ENCODE measurements around the gene SLC12A2.

The SLC12A2 gene

DNA sequence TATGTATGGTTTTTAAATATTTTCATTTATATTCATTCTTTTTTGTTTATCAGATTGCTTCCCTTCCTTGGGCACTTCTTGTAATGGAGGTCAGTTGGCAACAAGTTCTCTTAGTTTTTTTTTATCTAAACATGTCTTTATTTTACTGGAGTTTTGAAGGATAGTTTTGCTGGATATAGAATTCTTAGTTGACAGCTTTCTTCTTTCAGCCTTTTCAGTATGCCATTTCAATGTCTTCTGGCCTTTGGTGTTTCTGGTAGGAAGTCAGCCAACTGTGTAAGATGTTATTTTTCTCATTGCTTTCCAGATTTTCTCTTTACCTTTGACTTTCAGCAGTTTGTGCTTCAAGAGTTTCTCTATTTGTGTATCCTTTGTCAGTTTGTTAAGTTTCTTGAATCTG, 14.2 kb downstream of the SLC12A2 start:
- DNase-seq (ENCODE audit: low spot score): no peak

DNA sequence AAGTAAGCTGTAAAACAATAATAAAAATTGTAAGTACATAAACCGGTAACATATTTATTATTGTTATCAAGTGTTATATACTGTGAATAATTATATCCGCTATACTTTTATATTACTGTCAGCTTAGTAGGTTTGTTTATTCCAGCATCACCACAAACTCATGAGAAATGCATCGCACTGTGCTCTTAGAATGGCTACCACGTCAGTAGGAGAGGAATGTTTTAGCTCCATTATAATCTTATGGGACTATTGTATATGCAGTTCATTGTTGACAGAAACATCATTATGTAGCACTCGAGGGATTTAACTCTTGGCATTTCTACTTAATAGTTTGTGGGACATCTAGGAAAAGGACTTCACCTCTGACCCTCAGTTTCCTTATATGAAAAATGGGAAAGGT, 16.4 kb downstream of the SLC12A2 start:
- DNase-seq (ENCODE audit: low spot score): no peak

DNA sequence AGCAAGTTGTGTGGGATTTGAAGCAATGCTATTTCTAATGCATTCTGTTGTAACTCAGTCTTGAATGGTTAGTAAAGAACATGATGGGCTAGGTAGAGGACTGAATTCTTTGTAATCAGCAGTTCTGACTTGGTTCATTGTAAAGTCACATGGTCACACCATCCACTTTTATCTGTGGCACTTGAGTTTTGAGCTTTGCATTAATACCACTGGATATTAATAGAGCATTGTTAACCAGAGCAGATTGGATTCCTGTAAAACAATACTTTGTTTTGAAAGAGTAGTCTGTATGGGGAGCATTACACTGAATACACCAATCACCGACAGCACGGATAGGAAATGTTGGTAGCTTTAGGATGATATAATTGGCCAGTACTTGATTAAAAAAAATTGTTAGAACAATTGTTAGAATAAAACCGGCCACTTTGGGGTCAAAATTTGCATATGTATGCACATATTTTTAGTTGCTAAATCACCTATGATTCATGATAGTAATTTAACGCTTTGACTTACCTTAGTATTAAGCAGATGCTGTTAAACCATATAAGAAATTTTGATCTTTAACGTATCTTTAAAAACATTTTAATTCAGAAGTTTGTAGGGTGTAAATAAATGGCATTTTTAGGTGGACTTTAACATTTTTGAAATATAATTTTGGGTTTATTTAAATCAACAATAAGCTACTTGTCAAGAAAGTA, 17.4 kb downstream of the SLC12A2 start:
- DNase-seq (ENCODE audit: low spot score): no peak

DNA sequence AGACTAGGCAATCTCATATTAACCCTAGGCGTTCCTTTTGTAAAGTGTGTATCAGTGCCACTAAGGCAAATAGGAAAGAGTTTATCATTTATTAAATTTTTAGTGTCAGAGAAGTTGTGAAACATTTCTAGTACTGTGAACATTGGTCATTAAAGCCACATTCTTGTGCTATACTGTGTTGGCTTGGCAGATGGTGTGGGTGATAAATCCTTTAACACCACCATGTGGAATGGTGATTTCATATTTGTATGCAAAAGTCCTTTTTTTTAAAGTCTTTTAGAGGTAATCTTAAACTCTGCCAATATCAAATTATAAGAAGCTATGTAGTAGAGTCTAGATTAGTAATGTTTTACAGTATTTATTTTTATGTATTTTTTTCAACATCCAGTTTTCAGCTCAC, 18.1 kb downstream of the SLC12A2 start:
- DNase-seq (ENCODE audit: low spot score): no peak

DNA sequence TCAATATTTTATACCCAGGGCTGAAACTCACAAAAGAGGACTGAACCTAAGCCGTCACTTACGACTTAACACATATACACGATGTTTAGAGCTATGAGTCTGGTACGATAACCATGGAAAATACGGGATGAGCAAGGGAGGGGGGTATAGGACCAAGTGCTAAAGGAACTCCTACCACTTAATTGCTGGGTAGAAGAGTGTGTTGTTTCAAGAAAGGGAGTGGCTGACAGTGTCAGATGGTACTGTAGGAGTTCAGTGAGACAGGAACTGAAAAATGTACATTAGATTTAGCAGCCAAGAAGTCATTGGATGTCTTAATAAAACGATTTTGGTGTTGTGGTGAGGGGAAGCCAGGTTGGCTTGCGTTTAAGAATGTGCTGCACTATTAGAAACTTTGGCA, 21.6 kb downstream of the SLC12A2 start:
- DNase-seq (ENCODE audit: low spot score): no peak

DNA sequence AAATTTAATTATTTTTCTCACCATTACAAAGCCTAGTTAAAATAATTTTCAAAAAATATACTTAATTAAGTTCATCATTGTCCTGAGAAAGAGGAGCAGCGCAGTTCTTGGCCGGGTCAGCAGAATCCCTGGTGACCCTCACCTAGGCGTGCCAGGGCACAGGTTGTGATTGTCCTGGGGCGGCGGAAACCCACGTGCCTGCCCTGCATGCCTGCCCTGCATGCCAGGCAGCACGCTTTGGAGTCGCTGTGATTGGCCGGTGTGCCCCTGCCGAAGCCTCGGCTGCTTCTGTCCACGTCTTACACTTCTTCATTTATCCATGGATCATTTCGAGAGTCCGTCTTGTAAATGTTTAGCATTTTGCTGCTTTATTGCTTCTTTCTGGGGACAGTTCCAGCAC, 25.6 kb downstream of the SLC12A2 start:
- DNase-seq (ENCODE audit: low spot score): no peak

DNA sequence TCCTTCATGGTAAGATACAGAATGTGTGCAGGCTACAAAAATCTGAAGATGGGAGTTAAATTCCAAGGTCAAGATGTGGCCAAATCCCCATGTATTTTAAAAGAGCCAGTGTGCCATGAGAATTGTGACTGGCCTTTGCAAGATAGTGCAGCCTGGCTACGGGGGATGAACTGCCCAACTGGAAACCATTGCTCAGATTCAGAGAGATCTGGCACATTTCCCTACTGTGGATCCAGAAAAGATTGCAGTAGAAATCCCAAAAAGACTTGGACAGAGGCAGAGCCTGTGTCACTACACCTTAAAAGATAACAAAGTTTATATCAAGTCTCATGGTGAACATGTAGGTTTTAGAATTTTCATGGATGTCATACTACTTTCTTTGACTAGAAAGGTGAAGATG, 26.2 kb downstream of the SLC12A2 start:
- no peak for DNase-seq (ENCODE audit: low spot score)

DNA sequence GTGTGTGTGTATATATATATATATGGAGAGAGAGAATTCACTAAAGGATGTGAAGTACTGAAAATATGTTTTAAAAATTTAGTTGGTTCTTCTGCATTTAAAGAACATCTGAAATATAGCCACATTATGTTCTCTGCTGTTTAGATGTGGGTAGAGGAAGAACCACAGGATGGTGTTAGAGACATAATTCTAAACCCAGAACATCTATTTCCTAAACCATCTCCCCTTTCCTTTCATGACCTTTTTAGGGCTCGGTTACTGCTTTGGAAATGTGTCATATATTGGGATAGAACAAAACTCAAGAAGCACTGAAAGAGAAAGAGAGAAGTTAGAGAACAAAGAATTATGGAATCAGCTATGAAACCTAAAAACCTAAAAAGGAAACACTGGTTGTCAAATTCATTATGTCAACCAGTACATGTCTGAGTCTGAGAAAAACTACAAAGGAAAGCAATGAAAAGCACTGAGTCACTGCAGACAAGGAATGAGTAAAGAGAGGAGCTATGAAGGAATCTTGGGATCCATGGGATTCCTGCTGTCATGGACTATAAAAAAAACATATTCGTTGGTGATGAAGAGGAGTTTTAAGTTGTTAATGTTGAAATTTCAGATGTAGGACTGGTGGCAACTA, 28.4 kb downstream of the SLC12A2 start:
- no peak for DNase-seq (ENCODE audit: low spot score)

DNA sequence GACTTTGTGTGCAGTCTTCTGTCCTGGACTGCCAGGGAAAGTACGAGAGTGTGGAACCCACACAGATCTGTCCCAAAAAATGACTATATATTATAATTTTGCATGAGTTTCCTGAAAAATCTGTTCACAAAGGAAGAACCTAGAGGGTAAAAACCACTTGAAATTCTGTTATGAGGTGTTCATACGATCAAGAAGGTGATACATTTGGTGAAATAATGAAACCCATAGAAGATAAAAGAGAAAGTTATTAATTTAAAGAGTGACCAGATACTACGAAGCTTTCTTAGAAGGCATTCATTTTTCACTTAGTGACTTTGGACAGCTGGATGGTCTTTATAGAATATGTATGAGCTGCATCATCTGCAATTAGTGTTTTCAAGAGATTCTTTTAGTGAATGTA, 32.9 kb downstream of the SLC12A2 start:
- no peak for DNase-seq (ENCODE audit: low spot score)

DNA sequence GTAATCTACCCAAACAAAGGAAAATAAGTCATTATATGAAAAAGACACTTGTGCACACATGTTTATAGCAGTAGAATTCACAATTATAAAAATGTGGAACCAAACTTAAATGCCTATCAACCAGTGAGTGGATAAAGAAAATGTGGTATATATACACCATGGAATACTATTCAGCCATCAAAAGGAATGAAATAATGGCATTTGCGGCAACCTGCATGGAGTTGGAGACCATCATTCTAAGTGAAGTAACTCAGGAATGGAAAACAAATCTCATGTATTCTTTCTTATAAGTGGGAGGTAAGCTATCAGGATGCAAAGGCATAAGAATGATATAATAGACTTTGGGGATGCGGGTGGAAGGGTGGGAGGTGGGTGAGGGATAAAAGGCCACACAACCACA, 34.6 kb downstream of the SLC12A2 start:
- DNase-seq (ENCODE audit: low spot score): no peak

DNA sequence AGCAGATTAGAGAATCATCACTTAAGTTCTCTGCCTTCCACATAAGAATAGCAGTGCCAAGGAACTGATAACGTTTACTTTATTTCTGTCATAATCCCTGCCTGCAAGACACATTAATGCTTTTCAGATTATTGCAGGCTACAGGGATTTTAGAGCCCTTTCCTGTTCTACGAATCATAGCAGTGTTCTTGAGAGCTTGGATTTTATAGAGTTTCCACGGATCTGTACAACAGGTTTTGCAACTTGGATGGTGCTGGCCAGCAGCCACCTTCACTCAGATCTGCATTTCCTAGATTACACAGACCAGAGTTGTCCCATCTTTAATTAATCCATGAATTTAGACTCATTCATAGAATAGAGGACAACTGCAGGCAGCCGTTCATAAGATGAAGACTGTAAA, 38.1 kb downstream of the SLC12A2 start:
- no peak for DNase-seq (ENCODE audit: low spot score)

DNA sequence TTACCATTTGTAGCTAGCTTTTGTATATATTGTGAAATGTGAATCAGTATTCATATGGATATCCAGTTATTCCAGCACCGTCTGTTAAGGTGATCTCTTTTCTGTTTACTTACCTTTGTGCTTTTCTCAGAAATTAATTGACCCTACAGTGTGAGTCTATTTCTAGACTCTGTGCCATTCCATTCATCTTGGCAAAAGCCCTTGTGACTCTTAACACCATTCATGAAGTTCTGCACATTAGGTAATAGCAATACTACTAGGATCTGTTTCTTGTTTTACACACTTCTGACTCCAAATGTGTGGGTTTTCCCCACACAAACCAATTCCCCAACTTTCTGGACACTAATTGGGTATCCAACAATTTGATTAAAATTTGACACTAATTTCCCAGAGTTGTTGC, 40.4 kb downstream of the SLC12A2 start:
- DNase-seq (ENCODE audit: low spot score): no peak

DNA sequence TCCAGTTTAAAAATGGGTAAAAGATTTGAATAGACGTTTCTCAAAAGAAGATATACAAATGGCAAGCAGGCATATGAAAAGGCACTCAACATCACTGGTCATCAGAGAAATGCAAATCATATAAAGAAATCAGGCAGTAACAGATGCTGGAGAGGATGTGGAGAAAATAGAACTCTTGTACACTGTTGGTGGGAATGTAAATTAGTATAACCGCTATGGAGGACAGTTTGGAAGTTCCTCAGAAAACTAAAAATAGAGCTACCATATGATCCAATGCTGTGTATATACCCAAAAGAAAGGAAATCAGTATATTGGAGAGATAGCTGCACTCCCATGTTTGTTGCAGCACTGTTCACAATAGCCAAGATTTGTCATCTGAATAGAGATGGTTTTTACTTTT, 42.7 kb downstream of the SLC12A2 start:
- DNase-seq (ENCODE audit: low spot score): no peak

DNA sequence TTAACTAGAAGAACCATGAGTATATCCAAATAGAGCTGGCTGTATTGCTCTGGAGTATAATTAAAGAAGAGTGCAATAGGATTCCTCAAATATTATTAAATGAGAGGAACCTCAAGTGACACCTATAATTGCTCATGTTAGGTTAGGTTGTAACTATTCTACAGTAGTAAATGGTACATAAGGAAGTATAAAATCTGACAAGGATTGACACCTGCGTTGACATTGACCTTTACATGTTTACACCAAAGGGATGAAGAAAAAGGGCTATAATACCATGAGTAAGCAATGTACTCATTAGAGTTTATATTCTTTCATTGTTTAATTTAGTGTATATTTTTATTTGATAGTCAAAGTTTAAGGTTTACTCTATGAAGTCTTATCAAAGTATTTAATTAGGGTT, 48.9 kb downstream of the SLC12A2 start:
- no peak for DNase-seq (ENCODE audit: low spot score)

DNA sequence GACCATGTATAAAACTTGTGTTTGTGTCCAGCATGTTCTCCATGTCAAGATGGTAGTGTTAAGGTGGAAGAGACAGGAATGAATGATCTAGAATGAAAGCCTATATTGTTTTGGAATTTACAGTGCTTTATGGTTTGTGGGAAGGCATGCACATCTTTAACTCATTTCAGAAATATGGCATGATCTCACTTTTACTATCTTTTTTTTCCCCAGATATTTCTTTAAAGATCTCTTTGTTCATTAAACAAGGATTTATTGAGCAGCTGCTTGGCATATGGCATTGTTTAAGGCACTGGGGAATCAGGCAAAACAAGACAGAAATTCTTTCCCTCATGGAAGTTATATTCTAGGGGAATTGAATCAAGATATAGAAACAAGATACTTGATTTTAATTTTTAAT, 51.7 kb downstream of the SLC12A2 start:
- DNase-seq (ENCODE audit: low spot score): peak; percentile 25

DNA sequence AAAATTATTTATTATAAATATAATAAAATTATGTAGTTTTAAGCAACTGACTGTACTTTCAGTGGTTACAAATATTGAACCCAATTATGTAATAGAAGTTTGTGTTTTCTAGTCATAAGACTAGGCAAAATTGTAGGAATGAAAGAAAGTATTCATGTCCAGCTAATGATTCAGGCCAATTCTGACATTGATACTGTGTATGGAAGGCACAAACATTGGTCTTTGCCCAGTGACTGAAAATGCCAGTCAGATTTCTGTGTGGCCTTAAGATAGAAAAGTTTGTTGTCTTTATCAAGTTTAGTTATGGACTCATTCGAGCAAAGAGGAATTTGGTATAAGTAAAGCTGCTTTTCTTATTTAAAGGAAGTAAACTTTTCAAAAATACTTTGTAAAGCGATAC, 60.3 kb downstream of the SLC12A2 start:
- peak; percentile 24 for DNase-seq (ENCODE audit: low spot score)

DNA sequence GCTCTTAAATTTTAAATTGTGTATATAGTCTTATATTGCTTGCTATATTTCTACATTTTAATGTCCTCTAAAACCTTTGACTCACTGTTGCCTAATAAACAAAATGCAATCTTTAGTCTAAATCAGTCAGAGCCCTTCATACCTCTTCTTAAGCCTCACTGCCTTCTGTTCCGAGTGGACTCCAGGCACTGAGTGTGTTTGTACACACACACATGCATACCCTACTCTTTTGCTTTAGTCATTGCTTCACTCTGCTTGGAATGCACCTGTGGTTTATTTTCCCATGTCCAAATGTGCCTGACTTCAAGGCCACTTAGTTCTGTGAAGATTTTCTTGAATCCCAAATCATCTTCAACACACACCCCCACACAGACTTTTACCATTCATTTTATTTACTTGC, 60.9 kb downstream of the SLC12A2 start:
- DNase-seq (ENCODE audit: low spot score): no peak

DNA sequence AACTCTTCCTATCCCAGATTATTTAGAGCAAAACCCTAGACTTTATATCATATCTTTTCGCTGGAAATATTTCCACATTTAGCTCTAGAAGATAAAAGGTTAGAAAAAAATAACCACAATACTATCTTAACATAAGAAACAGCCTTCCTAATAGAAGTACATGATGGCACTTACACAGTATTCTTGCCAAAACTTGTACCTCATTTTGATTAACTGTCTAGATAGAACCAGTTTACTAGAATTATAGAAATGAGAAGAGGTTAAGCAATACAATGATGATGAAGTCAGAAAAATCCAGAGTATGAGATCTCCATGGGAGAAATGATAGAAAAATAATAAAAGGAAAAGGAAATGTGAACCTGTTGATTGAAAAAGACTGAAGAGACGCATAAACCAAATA, 63.1 kb downstream of the SLC12A2 start:
- DNase-seq (ENCODE audit: low spot score): no peak

DNA sequence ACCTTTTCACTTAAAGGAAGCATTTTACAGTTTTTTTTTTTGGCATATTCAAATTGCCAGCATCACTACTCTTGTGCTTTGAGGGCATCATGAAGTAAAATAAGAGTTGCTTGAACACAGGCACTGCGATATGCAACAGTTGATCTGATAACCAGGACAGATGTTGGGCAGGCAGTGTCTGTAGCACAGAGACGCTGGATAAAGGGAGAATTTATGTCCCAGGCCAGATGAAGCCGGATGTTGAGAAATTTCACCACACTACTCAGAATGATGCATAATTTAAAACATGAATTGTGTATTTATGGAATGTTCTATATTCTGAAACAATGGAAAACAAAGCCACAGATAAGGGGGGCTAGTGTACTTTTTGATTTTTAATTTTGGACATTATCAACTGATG, 71.4 kb downstream of the SLC12A2 start:
- DNase-seq (ENCODE audit: low spot score): no peak

DNA sequence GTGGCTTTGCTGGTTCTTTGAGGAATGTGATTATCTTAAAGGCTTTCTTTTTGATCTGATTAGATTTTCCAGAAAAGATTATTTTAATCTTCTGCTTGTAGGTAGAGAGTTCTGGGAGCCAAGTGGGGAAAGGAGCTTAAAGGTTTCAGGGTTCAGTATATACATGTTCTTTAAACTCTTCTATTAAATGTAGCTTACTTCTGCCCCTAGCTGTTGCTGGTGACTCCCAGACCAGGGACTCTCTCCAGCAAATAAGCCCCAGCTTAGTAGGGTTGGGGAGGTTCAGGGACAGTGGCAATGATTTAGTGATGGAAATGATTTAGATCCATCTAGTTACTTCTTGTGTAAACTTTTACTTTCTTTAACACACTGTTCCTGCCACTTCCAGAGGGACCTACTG, 72.2 kb downstream of the SLC12A2 start:
- DNase-seq (ENCODE audit: low spot score): no peak

DNA sequence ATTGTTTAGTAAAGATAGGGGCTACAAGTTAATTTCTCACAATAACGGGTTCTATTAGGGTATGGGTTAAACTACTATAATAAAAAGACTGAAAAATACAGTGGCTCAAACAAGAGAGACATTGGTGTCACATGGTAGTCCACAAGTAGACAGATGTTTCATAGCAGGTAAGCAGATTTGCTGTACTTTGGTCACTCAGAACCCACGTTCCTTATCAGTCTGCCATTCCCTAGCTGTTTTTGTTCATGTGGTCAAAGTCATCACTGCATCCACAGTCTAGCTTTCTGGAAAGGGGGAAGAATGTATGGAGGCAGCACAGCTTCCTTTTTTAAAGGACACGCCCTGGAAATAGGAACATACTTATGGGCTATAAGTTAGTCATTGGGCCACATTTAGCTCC, 73.0 kb downstream of the SLC12A2 start:
- DNase-seq (ENCODE audit: low spot score): no peak

DNA sequence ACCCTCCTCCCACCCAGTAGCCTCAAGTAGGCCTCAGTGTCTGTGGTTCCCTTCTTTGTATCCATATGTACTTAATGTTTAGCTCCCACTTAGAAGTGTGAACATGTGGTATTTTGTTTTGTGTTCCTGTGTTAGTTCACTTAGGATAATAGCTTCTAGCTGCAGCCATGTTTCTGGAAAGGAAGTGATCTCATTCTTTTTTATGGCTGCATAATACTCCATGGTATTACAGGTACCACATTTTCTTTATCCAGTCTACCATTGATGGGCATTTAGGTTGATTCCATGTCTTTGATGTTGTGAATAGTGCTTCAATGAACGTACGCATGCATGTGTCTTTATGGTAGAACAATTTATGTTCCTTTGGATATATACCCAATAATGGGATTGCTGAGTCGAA, 74.8 kb downstream of the SLC12A2 start:
- no peak for DNase-seq (ENCODE audit: low spot score)

DNA sequence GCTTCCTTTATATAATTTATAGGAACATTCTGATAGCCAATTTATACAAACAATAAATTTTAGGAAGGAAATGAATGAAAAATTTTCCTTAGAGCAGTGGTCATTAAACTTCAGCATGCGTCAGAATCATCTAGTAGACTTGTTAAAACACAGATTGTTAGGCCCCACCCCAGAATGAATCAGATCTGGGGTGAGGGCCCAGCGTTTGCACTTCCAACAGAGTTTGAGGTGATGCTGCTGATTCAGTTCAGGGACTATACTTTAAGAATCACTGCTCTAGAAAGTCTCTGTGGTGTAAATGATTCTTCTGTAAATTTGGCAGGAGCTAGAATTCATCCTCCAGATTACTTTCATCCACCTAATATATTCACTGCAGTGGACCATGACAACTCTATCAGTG, 80.4 kb downstream of the SLC12A2 start:
- no peak for DNase-seq (ENCODE audit: low spot score)

DNA sequence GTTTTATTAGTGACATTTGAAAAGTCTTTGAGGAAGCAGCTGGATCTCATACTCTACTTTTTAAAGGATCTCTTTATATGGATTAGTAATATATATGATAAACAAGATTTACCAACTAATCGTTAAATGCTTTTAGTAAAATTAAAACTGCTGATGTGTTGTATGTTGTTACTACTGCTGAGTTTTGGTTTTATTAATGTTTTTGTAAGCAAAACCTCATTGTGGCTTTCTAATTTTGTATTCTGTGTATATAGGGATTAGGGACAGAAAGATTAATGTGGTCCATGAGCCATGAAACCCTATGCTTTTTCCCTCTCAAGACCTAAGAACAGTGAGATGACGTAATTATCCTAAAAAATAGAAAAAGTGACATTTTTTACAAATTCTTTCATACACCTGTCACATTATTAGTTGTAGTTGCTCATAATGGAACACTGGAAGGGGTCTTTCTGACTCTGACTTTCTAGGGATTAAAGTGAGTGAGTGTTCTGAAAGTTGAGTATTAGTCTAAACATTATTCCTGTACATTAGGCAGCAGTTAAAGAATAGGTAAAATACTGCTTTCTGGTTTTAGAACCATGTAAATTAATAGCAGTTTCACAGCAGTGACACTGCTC, 85.9 kb downstream of the SLC12A2 start:
- no peak for DNase-seq (ENCODE audit: low spot score)

All from COLO829 (cell line).